Measurements from ENCODE around the gene ANKRD40.

ANKRD40 gene

DNA sequence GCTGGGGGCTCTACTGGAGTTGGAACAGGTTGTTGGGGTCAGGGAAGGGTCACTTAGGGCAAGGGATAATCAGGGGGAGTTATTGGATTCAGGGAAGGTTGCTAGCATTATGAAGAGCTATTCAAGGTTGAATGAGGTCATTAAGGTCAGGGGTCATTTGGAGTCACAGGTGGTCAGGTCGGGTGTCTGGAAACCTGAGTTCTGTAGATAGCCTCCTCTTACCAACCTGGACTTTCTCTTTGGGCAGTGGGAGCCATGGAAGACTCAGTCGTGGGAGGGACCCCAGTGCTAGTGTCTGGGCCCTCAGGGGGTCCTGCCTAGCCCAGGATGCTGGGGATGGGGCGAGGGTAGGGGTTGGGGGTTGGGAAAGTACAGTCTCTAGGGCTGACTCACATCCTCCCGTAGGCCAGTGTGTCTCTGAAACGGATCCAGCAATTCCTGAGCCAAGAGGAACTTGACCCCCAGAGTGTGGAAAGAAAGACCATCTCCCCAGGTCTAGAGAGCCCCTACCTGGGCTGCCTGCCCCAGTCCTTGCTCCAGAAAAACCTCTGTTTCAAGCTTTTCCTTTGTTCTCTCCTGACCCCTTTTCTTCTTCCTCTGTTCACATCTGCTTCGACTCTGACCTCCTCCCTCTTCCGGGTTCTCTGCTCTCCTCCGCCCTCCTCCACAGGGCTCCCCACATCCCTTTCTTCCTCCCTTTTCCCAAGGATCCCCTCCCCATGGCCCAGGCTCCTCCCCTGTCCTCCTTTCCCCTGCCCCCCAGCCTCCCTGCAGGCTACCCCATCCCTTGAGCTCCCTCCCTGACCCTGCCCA is 39.5 kb downstream of the ANKRD40 start:
- DNase-seq = no peak

DNA sequence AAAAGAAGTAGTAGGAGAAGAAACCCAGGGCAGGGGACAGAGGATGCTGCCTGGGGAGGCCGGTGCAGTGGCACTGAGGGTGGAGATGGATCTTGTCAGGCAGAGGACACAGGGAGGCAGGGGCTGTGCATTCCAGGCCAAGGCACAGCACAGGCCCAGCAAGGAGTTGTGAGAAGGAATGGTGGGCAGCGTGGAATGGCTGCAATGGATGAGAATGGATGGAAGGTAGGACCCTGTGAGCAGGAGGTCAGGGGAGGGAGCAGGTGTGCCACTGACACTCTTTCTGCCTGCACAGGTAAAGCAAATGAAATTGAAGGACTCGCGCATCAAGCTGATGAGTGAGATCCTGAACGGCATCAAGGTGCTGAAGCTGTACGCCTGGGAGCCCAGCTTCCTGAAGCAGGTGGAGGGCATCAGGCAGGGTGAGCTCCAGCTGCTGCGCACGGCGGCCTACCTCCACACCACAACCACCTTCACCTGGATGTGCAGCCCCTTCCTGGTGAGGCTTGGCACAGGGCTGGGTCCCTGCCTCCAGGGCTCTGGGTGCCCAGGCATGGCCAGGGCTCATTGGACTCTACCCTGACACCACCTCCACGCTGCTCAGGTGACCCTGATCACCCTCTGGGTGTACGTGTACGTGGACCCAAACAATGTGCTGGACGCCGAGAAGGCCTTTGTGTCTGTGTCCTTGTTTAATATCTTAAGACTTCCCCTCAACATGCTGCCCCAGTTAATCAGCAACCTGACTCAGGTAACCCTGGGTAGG is 40.3 kb downstream of the ANKRD40 start:
- no peak for DNase-seq

DNA sequence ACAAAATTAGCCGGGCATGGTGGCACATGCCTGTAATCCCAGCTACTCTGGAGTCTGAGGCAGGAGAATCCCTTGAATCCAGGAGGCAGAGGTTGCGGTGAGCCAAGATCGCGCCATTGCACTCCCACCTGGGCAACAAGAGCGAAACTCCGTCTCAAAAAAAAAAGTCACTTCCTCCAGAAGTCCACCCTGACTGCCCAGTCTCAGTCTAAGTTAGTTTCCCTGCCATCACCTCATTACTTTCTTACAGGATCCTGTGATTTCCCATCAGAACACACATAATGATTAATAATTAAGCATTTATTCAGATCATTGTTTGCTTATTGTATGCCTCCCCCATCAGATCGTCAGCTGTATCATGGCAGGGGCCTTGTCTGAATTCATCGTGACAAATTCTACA is 41.4 kb downstream of the ANKRD40 start:
- DNase-seq = no peak

DNA sequence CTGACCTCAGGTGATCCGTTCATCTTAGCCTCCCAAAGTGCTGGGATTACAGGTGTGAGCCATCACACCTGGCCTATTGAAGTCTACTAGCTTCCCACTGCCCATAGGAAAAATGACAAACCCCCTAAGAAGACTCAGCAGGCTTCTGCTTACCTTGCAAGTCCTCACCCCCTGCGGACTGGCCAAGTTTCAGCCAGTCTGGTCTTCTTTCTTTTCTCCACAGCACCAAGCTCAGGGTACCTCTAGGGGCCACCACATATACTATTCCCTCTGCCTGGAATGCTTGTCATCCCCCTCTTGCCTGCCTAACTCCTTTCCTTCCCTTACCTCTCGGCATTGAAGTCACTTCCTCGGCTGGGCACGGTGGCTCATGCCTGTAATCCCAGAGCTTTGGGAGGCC is 41.9 kb downstream of the ANKRD40 start:
- DNase-seq = no peak

DNA sequence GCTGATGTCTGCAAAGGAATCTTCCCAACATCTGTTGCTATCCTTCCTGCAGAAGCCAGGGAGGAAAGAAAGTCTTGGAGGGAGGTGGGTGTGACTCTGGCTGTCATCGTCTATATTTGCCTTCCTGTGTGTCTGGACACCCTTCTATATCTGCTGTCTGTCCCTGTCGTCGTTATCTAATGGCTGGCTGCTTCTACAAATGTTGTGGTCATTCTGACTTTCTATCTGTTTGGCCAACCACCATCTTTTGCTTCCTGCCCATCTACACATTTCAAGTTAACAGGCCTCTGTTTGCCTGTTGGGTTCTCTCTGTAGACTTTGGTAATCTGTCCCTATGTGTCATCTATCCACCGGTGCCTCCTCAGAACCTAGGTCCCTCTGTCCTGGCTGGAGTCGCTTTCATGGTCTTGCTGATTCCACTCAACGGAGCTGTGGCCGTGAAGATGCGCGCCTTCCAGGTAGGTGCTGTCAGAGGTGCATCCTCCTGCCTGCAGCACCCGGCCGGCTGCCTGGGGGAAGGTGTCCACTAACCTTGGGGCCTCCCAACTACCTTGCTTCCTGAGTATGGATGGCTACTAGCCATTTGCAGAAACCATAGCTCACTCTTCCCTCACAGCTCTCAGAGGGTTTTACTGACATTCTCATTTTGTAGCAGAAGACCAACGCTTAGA is 42.8 kb downstream of the ANKRD40 start:
- DNase-seq = no peak

DNA sequence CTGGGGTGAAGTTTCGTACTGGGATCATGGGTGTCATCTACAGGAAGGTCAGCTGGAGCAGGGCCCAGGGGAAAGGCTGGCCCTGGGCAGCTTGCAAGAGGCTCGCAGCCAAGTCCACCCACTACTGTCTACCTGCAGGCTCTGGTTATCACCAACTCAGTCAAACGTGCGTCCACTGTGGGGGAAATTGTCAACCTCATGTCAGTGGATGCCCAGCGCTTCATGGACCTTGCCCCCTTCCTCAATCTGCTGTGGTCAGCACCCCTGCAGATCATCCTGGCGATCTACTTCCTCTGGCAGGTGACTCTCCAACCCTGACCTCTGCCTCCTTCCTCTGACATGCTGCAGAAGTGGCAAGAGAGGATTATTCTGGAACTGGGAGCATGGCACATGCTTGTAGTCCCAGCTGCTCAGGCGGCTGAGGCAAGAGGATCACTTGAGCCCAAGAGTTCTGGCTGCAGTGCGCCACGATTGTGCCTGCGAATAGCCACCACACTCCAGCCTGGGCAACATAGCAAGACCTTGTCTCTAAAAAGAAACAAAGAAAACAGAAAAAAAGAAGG is 43.8 kb downstream of the ANKRD40 start:
- DNase-seq = no peak

DNA sequence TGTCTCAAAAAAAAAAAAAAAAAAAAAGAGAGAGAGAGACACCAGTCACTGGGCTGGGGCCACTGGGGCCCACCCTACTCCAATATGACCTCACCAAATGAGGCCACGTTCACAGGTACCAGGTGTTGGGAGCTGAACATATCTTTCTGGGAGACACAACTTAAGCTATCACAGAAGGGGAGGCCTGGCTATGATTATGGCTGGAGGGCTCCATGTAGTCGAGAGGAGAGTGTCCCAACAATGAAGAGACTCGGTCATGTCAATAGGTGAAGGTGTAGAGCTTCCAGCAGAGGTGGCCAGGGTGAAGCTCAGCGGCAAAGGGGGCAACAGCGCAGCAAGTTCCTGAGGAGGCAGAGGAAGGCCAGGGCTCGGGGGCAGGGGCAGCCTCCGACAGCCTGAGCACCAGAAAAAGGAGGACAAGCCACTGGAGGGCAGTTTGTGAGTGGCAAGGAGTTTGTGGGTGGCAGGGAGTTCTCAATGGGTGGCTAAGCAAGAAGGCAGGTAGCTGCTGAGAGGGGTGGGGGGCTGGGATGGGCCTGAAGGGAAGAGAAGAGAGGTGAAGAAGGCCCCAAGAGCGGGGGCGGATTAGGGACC is 45.0 kb downstream of the ANKRD40 start:
- no peak for DNase-seq

DNA sequence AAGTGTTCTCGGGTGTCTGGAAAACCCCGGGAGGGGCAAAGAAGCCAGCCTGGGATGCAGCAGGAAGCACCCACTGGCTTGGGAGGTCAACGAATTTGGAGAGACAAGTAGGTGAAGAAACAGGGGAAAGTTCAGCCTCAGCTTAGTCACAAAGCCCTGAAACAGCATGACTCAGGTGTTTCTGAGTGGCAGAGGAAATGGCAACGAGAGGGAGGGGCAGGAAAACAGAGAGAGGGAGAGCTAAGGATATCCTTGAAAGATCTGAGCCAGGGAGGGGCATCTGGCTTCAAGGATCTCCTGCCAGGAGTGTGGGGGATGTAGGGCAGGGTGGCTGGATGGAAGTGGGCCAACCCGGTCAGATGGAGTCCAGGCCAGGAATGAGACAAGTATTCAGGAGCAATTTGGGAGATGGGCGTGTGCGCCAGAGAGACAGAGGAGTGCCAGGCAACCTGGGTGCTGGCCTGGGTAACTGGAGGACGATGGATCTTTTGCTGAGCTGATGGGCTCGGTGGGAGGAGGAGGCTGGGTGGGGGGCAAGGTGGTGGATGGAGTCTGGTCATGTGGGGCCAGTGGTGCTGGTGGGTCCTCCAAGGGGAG is 45.8 kb downstream of the ANKRD40 start:
- DNase-seq = no peak

DNA sequence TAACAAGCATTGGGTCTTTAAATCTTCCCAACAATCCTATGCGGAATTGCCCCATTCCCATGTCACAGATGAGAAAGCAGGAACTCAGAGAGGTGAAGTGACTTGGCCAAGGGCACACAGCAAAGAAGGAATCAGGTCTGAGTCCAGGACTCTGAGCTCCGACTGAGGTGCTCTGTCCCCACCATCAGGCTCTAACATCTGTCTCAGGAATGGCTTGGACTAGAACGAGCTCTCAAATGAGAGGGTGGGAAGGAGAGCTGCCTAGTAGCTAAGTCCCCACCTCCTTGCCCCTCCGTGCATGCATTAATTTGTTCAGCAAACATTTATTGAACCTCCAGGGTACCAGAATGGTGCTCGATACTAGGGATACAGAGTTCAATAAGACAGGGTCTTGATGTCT is 46.4 kb downstream of the ANKRD40 start:
- no peak for DNase-seq

DNA sequence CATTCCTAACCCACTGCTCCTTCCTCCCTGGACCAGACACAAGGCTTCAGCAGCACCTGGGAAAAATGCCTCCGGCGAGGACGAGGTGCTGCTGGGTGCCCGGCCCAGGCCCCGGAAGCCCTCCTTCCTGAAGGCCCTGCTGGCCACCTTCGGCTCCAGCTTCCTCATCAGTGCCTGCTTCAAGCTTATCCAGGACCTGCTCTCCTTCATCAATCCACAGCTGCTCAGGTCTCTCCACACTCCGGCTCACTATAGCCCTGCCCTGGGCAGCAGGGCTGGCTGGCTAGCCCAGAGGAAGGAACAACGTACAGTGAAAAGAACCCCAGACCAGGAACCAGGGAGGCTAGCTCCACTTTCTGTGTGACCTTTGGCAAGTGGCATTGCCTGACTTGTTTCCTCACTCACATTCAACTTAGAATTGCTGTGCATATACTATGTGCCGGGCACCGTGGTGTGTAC is 46.8 kb downstream of the ANKRD40 start:
- DNase-seq = no peak

DNA sequence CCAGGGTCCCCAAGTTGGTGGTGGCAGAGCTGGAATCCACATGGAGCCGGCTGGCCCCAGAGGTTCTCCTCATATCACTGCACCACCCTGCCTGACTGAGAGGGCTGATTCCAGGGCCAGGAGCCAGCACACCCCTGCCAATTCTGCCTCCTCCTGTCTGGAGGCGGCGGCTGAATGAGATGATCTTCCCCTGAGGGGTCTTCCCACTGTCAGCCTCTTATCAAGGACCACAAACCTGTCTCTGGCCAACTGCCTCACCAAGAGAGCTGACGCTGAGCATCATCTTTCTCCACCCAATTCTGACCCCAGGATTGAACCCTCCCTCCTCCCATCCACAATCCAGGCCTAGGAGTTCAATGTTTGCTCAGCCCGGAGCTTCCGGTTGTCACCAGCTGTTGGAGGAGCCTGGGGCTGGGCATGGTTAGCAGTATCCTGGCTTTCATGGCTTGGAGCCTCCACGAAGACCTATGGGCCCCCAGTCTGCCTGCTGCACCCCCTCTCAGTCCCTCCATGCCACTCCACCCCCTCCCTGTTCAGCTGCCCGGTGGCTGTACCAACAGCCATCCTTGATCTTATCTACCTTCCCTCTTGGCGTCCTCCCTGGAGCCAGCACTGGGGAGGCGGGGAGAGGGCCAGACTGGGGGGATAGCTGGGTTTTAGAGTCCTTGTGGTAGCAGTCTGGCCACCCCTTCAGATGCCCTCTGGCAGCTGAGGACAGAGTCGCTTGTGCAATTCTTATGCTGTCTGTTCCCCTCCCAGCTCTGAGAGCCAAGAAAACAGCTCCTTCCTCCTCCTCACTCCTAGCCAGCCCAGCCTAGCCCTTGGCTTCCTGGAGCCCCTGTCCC is 47.5 kb downstream of the ANKRD40 start:
- DNase-seq = no peak

DNA sequence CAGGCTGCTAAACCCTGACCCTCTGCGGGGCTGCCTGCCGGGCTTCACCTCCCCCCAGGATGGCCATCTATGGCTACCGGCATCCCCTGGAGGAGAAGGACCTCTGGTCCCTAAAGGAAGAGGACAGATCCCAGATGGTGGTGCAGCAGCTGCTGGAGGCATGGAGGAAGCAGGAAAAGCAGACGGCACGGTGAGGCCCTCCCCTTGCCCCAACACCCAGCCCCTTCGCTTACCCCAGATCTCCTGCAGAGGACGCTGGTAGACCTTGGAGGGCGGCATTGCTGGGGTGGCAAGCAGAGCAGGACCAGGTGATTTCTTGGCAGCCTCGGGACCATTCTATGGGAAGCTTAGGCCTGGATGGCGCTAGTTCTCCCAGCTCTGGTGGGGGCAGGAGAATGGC is 48.5 kb downstream of the ANKRD40 start:
- DNase-seq = no peak

DNA sequence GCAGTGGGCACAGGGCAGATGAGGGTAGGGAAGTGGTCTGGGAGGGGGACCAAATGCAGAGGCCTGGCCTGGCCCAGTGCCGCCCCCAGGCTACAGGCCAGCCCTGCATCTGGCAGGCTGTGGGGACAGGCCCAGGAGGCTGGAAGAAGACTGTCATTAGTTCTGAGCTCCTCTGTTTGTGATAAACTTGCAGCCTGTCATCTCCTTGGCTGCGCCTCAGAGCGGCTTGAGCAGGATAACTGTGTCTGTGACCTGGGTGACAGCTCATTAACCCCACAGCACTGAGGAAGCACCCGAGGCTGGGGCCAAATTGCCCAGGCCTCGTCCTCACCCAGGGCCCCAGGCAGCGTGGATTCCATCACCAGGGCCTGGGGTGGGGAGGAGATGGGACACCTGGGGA is 49.1 kb downstream of the ANKRD40 start:
- DNase-seq = no peak

DNA sequence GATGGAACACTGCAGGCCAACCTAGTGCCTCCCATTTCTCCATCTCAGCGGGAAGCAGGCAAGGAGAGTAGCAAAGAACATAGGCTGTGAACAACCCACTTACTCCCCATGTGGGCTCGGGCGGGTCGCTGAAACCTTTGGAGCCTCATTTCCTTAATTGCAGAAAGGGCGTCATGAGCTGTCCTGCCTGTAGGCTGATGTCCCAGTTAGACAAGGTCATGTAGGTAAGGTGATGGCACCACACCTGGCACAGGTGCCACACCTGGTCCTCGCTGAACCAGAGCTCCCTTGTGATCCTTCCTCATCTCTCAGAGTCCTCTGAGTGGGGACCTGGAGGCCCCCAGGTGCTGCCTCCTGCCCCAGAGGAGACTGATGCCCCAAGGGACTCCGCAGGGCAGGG is 50.1 kb downstream of the ANKRD40 start:
- DNase-seq = no peak

DNA sequence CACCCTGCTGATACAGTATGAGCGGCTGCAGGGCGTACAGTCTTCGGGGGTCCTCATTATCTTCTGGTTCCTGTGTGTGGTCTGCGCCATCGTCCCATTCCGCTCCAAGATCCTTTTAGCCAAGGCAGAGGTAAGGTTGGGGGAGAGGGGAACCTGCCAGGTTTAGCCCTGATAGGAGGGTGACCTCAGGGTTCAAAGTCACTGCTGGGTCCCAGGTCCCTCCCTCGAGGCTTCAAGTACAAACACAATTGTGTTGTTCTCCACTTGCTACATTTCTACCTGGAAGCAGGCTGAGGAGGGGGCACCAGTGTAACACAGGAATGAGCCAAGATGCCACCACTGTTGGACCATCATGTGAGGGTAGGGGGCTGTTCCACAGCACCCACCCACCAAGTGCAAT is 50.7 kb downstream of the ANKRD40 start:
- DNase-seq = no peak

DNA sequence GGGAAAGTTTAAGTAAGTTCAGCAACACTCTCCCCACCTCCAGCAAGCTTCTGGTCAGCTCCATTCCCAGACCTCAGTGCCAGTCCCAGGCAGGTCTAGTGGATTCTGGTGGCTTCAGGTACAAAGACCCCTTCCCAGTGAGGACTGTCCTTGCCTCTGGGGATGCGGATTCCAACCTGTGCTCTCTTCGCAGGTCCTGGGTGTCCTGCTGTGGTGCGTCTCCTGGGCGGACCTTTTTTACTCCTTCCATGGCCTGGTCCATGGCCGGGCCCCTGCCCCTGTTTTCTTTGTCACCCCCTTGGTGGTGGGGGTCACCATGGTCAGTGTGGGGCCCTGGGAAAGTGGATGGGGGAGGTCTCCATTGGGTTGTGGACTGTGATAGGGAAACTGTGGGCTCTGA is 51.2 kb downstream of the ANKRD40 start:
- DNase-seq = no peak

DNA sequence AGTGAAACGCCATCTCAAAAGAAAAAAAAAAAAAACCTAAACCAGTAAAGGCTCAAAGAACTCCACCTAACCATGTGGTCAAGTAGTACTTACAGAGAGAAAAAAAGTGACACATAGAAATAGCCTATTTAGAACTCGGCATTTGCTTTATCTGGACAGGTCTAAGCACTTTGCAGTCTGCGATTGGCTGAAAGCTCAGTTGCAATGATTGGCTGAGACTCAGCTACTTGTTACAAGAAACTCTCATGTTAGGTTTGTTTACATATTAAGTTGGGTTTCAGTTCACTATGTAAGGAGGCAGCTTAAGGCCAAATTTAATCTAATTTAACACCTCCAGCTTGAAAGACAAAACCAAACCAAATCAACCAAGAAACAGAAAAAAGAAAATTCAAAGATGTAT is 54.0 kb downstream of the ANKRD40 start:
- DNase-seq = no peak

DNA sequence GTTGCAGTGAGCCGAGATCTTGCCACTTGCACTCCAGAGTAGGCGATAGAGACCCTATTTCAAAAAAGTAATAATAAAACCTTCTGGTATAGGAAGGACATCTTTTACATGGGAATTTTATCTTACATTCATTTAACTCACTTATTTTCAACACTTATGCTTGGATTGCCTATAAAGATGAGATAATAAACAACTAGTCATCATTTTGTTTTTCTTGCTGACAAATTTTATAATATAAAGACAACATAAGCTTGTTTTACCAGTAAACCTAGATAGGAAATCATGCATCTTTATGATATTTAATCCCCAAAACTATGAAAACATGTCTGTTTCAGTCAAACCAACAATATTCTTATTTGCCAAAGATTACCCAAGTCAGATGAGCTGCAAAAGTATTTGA is 56.1 kb downstream of the ANKRD40 start:
- DNase-seq = no peak

DNA sequence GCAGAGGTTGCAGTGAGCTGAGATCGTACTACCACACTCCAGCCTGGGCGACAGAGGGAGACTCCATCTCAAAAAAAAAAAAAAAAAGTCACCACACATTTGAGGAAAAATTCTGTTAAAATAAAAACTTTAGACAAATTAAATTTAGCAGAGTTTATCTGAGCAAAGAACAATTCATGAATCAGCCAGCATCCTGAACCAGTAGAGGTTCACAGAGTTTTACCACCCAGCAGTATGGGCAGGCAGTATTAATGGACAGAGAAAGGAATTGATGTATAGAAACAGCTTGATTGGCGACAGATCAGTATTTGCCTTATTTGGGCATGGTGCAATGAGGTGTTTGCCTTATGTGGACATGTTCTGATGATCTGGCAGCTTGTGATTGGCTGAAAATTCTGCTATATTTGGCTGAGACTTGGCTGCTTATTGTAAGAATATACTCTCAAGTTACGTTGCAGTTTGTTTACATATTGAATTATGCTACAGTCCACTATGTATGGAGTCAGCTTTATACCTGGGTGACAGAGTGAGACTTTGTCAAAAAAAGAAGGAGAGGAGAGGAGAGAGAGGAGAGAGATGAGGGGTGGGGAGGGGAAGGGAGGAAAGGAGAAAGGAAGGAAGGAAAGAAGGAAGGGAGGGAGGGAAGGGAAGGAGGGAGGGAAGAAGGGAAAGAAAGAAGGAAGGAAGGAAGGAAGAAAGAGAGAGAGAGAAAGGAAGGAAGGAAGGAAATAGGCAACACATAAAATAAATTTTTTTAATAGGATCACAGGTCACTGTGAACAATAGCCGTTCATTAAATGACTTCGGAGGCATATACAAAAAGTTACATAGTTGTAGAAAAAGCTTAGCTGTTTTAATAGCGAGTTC is 58.4 kb downstream of the ANKRD40 start:
- no peak for DNase-seq

DNA sequence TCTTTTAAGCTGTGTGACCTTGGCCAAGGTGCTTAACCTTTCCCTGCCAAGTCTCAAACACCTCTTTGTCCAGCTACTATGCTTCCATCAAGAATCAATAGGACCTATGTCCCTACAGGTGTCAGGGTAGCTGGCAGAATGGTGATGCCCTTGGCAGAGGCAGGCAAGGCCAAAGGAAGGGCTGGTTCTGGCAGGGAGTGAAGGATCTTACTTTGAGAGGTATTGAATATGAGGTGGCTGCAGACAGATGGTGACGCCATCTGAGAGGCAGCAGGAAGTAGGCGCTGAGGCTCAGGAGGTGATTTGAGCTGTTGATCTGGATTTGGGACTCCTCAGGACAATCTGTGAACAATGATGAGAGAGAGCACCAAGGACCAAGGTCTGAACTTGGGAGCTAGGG is 60.5 kb downstream of the ANKRD40 start:
- no peak for DNase-seq
